Mesenchymal stem cell (in vitro differentiated cells and primary cell): ENCODE data around the gene CYSRT1.
A peak's percentile ranks its signal among the peaks of the same experiment; 100 is the strongest.

Experiments
- DNase-seq: peaks from one replicate; pipeline ENCODE4 v3.0.0-alpha.2; 2013
- H2AFZ ChIP-seq: one replicate; pipeline ENCODE4 v1.6.1; 2013; ENCODE audit warnings: low read depth, mild to moderate bottlenecking, control low read depth, inconsistent platforms, low read length, moderate library complexity
- H2AK5ac ChIP-seq: 2 replicates; pipeline ENCODE4 v1.6.1; 2013; ENCODE audit warnings: low read length, moderate library complexity, mild to moderate bottlenecking, inconsistent platforms; ENCODE audit not compliant: severe bottlenecking
- H2BK120ac ChIP-seq: one replicate; pipeline ENCODE4 v1.6.1; 2013; ENCODE audit warnings: low read depth, mild to moderate bottlenecking, inconsistent platforms, low read length, moderate library complexity
- H2BK12ac ChIP-seq, 2 experiments: one replicate each; pipeline ENCODE4 v1.6.1; 2013; ENCODE audit warnings: inconsistent platforms in 2 of 2, low read length in 2 of 2, mild to moderate bottlenecking in 2 of 2, moderate library complexity in 2 of 2, control low read depth in 1 of 2
- H2BK15ac ChIP-seq: one replicate; pipeline ENCODE4 v1.6.1; 2013; ENCODE audit warnings: mild to moderate bottlenecking, low read depth, inconsistent platforms; ENCODE audit not compliant: poor library complexity, severe bottlenecking
- H2BK5ac ChIP-seq: 2 replicates; pipeline ENCODE4 v1.6.1; 2013; ENCODE audit warnings: low read depth, mild to moderate bottlenecking, low read length, control low read depth, inconsistent platforms; ENCODE audit not compliant: poor library complexity, severe bottlenecking
- H3K14ac ChIP-seq, 2 experiments: one replicate each; pipeline ENCODE4 v1.6.1; 2013; ENCODE audit warnings: inconsistent platforms in 2 of 2, low read length in 2 of 2, control low read depth in 1 of 2, mild to moderate bottlenecking in 1 of 2, moderate library complexity in 1 of 2
- H3K18ac ChIP-seq, 2 experiments: one replicate each; pipeline ENCODE4 v1.6.1; 2013; ENCODE audit warnings: inconsistent platforms in 2 of 2, low read length in 2 of 2, control low read depth in 1 of 2, low read depth in 1 of 2, mild to moderate bottlenecking in 1 of 2
- H3K23ac ChIP-seq, 2 experiments: one replicate each; pipeline ENCODE4 v1.6.1; 2013; ENCODE audit warnings: inconsistent platforms in 2 of 2, low read length in 2 of 2, mild to moderate bottlenecking in 2 of 2, moderate library complexity in 2 of 2, control low read depth in 1 of 2
- H3K27ac ChIP-seq: 2 replicates; pipeline ENCODE4 v1.5.1; 2013; ENCODE audit warnings: mild to moderate bottlenecking, moderate library complexity, low read length, control low read depth, inconsistent platforms; ENCODE audit not compliant: poor library complexity, severe bottlenecking
- H3K27me3 ChIP-seq, 2 experiments: 2 replicates each; pipeline versions ENCODE4 v1.6.1 to v1.7.0; 2013; ENCODE audit warnings: low read length in 2 of 2, mild to moderate bottlenecking in 2 of 2, moderate library complexity in 2 of 2, control low read depth in 1 of 2, inconsistent platforms in 1 of 2; ENCODE audit not compliant: control insufficient read depth in 1 of 2, insufficient read depth in 1 of 2
- H3K36me3 ChIP-seq, 2 experiments: 2 replicates each; pipeline versions ENCODE4 v1.6.1 to v1.7.0; 2013; ENCODE audit warnings: low read length in 2 of 2, control low read depth in 1 of 2, inconsistent platforms in 1 of 2, low read depth in 1 of 2, mild to moderate bottlenecking in 1 of 2; ENCODE audit not compliant: insufficient read depth in 2 of 2, control insufficient read depth in 1 of 2
- H3K4ac ChIP-seq, 2 experiments: one replicate each; pipeline ENCODE4 v1.6.1; 2013; ENCODE audit warnings: inconsistent platforms in 2 of 2, low read length in 2 of 2, mild to moderate bottlenecking in 2 of 2, moderate library complexity in 2 of 2, control low read depth in 1 of 2, low read depth in 1 of 2
- H3K4me1 ChIP-seq: 2 replicates; pipeline ENCODE4 v1.6.1; 2013; ENCODE audit warnings: low read depth, low read length, control low read depth; ENCODE audit not compliant: control insufficient read depth, insufficient read depth
- H3K4me2 ChIP-seq: 2 replicates; pipeline ENCODE4 v1.6.1; 2013; ENCODE audit warnings: low read length, mild to moderate bottlenecking, inconsistent platforms; ENCODE audit not compliant: poor library complexity, severe bottlenecking
- H3K4me3 ChIP-seq, 2 experiments: 2 replicates each; pipeline versions ENCODE4 v1.5.1 to v1.7.0; 2013; ENCODE audit warnings: low read length in 2 of 2, mild to moderate bottlenecking in 2 of 2, control low read depth in 1 of 2, low read depth in 1 of 2; ENCODE audit not compliant: insufficient read depth in 1 of 2
- H3K79me1 ChIP-seq: replicated peaks from 2 replicates; pipeline ENCODE4 v1.6.1; 2013; ENCODE audit warnings: mild to moderate bottlenecking, control low read depth, low read length, inconsistent platforms; ENCODE audit not compliant: poor library complexity, severe bottlenecking
- H3K9ac ChIP-seq: 2 replicates; pipeline ENCODE4 v1.7.0; 2013; ENCODE audit warnings: mild to moderate bottlenecking, low read length, moderate library complexity
- H3K9me3 ChIP-seq: 2 replicates; pipeline ENCODE4 v1.7.0; 2013; ENCODE audit warnings: mild to moderate bottlenecking, low read length; ENCODE audit not compliant: control insufficient read depth
- H4K8ac ChIP-seq: one replicate; pipeline ENCODE4 v1.6.1; 2013; ENCODE audit warnings: inconsistent platforms, mild to moderate bottlenecking, low read length, moderate library complexity
- H4K91ac ChIP-seq: one replicate; pipeline ENCODE4 v1.6.1; 2013; ENCODE audit warnings: mild to moderate bottlenecking, low read length, inconsistent platforms
- WGBS: methylation state at CpG from one replicate; pipeline ENCODE4 v1.1.7; 2013; ENCODE audit warnings: mixed read lengths; 5-methylcytosine and 5-hydroxymethylcytosine counted together

CYSRT1 gene

GRCh38 chr9:137188490-137189296 is 36.3 kb upstream of the CYSRT1 start, which contains the start of the genes ANAPC2 and SSNA1:
Gene ANAPC2, minus strand, starts transcription at chr9:137188560. Its CDS starts 28 bp downstream, at chr9:137188532.
Gene SSNA1, plus strand, starts transcription at chr9:137188676. Its CDS starts 51 bp downstream, at chr9:137188727.
- Histone ChIP-seq H3K14ac (peak within 1 kb of the TSS in 1 of 2 experiments; percentile 70), H3K9me3 (no peaks in the 10 kb centered on the region), H2BK120ac (peak within 1 kb of the TSS; percentile 78), H3K18ac (peak within 1 kb of the TSS; percentile 90 to 91), H3K23ac (no peak within 1 kb of the TSS), H3K4me1 (peaks cover 49% of the 10 kb centered on the region), H4K91ac (peak within 1 kb of the TSS; percentile 90), H2BK12ac (no peak within 1 kb of the TSS), H3K4me2 (peak within 1 kb of the TSS; percentile 90), H3K27me3 (no peaks in the 10 kb centered on the region), H2AFZ (peak within 1 kb of the TSS; percentile 76), H3K9ac (peak within 1 kb of the TSS; percentile 96), H3K4me3 (peak within 1 kb of the TSS; percentile 91 to 100), H3K27ac (peak within 1 kb of the TSS; percentile 70), H4K8ac (peak within 1 kb of the TSS; percentile 99), H3K79me1 (peaks cover 65% of the 10 kb centered on the region), H2BK15ac (peak within 1 kb of the TSS; percentile 96), H2BK5ac (peak within 1 kb of the TSS; percentile 88), H2AK5ac (no peak within 1 kb of the TSS), H3K36me3 (peaks cover 64 to 72% of the 10 kb centered on the region in 2 experiments), H3K4ac (peak within 1 kb of the TSS; percentile 46 to 73)
- under 1% methylated on average over 64 of the region's 98 CpGs for WGBS
- DNase-seq = peak; percentile 93

GRCh38 chr9:137189297-137190295 is 35.4 kb upstream of the CYSRT1 start:
- no peak overlapping the region for H2BK12ac ChIP-seq
- peak overlapping the region; percentile 37 for H4K91ac ChIP-seq
- 53% methylated on average over 23 of the region's 23 CpGs for WGBS

GRCh38 chr9:137190315-137190856 is 34.6 kb upstream of the CYSRT1 start:
- no peak for DNase-seq
- H3K23ac ChIP-seq = no peak overlapping the region
- H3K27ac ChIP-seq = no peak overlapping the region
- no peak overlapping the region for H2BK5ac ChIP-seq
- WGBS = 88% methylated on average over 8 of the region's 9 CpGs
- H2BK15ac ChIP-seq = no peak overlapping the region
- peaks cover 61% of the 10 kb centered on the region for H3K79me1 ChIP-seq
- no peak overlapping the region for H2AFZ ChIP-seq
- H2BK120ac ChIP-seq = no peak overlapping the region
- H2BK12ac ChIP-seq = no peak overlapping the region
- no peak overlapping the region for H3K4ac ChIP-seq
- peak overlapping the region; percentile 96 for H3K9ac ChIP-seq
- H3K4me3 ChIP-seq = peak overlapping the region in 1 of 2 experiments; percentile 100
- H3K27me3 ChIP-seq = no peaks in the 10 kb centered on the region
- H3K4me2 ChIP-seq = no peak overlapping the region
- no peak overlapping the region for H3K14ac ChIP-seq
- H2AK5ac ChIP-seq = no peak overlapping the region
- H4K8ac ChIP-seq = no peak overlapping the region
- peaks cover 49 to 64% of the 10 kb centered on the region in 2 experiments for H3K36me3 ChIP-seq
- no peak overlapping the region for H3K18ac ChIP-seq
- no peak overlapping the region for H4K91ac ChIP-seq
- peaks cover 66% of the 10 kb centered on the region for H3K4me1 ChIP-seq
- H3K9me3 ChIP-seq = no peaks in the 10 kb centered on the region

More at GRCh38 chr9:137189297-137190295, 35.4 kb upstream of the CYSRT1 start:
- Histone ChIP-seq H3K9me3 (no peaks in the 10 kb centered on the region), H3K23ac (no peak overlapping the region), H3K27ac (peak overlapping the region; percentile 70), H4K8ac (peak overlapping the region; percentile 7), H3K4me1 (peaks cover 58% of the 10 kb centered on the region), H3K18ac (peak overlapping the region in 1 of 2 experiments; percentile 55), H3K27me3 (no peaks in the 10 kb centered on the region), H3K4ac (peak overlapping the region in 1 of 2 experiments; percentile 2), H3K9ac (peak overlapping the region; percentile 96), H2BK120ac (no peak overlapping the region), H3K36me3 (peaks cover 55 to 64% of the 10 kb centered on the region in 2 experiments), H2AFZ (no peak overlapping the region), H3K4me2 (peak overlapping the region; percentile 90), H2BK15ac (no peak overlapping the region), H3K4me3 (peak overlapping the region; percentile 91 to 100), H2AK5ac (no peak overlapping the region), H3K14ac (peak overlapping the region in 1 of 2 experiments; percentile 50), H2BK5ac (no peak overlapping the region), H3K79me1 (peaks cover 65% of the 10 kb centered on the region)
- DNase-seq = no peak
